Measurements from ENCODE around the gene RRP12.

The RRP12 gene

GRCh38 chr10:97334370-97335175 lies 66.6 kb downstream of the RRP12 start, which contains the start of gene FRAT2:
FRAT2 (minus strand) TSS chr10:97334729; CDS start chr10:97334572, 157 bp downstream.
- DNase-seq = peak; percentile 83

- DNase-seq = no peak
These were observed 67.4 kb downstream of the RRP12 start for GRCh38 chr10:97333601-97334369.

- DNase-seq = no peak
These were observed 67.9 kb downstream of the RRP12 start for GRCh38 chr10:97333351-97333600.

GRCh38 chr10:97332591-97333350 lies 68.4 kb downstream of the RRP12 start:
- no peak for DNase-seq

GRCh38 chr10:97331153-97331703 lies 69.9 kb downstream of the RRP12 start:
- DNase-seq = no peak

- no peak for DNase-seq
These were observed 71.4 kb downstream of the RRP12 start for GRCh38 chr10:97329766-97330165.

- DNase-seq = no peak
These were observed 72.3 kb downstream of the RRP12 start for GRCh38 chr10:97328646-97329453.

- no peak for DNase-seq
These were observed 73.5 kb downstream of the RRP12 start for GRCh38 chr10:97327348-97328294.

GRCh38 chr10:97325754-97326153 lies 75.4 kb downstream of the RRP12 start:
- DNase-seq = no peak

- no peak for DNase-seq
These were observed 77.6 kb downstream of the RRP12 start for GRCh38 chr10:97323501-97323900.

GRCh38 chr10:97321804-97322190 lies 79.3 kb downstream of the RRP12 start:
- DNase-seq = no peak

GRCh38 chr10:97321032-97321803 lies 79.9 kb downstream of the RRP12 start:
- DNase-seq = no peak

- DNase-seq = no peak
These were observed 80.6 kb downstream of the RRP12 start for GRCh38 chr10:97320480-97321031.

- DNase-seq = peak; percentile 52
These were observed 81.3 kb downstream of the RRP12 start for GRCh38 chr10:97319671-97320479.

GRCh38 chr10:97318772-97319651 lies 82.1 kb downstream of the RRP12 start, which contains the start of gene FRAT1:
FRAT1 (plus strand) TSS chr10:97319271; CDS start chr10:97319454, 183 bp downstream.
- DNase-seq = peak; percentile 86

GRCh38 chr10:97314671-97315070 lies 86.5 kb downstream of the RRP12 start:
- no peak for DNase-seq

GRCh38 chr10:97312897-97313296 lies 88.2 kb downstream of the RRP12 start:
- no peak for DNase-seq

- no peak for DNase-seq
These were observed 90.0 kb downstream of the RRP12 start for GRCh38 chr10:97311111-97311626.
